K562 (cell line): ENCODE results near the gene UQCR11. TPM values are rescaled to one million over a fixed set of nuclear protein-coding genes. Genes with fewer than 3 reads are reported as not detected.

Experiments used
- ESRRB ChIP-seq: fragments of 250-450 bp; sonication (Bioruptor Pico); IDR thresholded peaks from 2 replicates; pipeline ENCODE4 v1.5.0; 2020; ENCODE audit warnings: mild to moderate bottlenecking, moderate library complexity, borderline replicate concordance
- FOXJ3 ChIP-seq: sonication (generic); formaldehyde crosslinking; IDR thresholded peaks from 2 replicates; pipeline ENCODE4 v1.4.0; 2020; ENCODE audit warnings: mild to moderate bottlenecking, missing genetic modification reagents
- HNRNPL ChIP-seq: fragments of 200-400 bp; formaldehyde crosslinking; IDR thresholded peaks from 2 replicates; pipeline ENCODE4 v1.6.1; 2017; ENCODE audit warnings: low read depth, mild to moderate bottlenecking, low read length
- ILF3 ChIP-seq: fragments of 450-650 bp; IDR thresholded peaks from 2 replicates; pipeline ENCODE4 v1.6.1; 2018; ENCODE audit warnings: antibody characterized with exemption, mild to moderate bottlenecking, moderate library complexity, borderline replicate concordance
- NBN ChIP-seq: fragments of 450-650 bp; IDR thresholded peaks from 2 replicates; pipeline ENCODE4 v1.6.1; 2016; ENCODE audit warnings: low read depth, mild to moderate bottlenecking
- NR2C2 ChIP-seq, 2 experiments: fragments of 200-800 bp in 1 of 2; sonication (Bioruptor generic) in 1 of 2; sonication (generic) in 1 of 2; formaldehyde crosslinking in 1 of 2; IDR thresholded peaks; 2 replicates each; pipeline versions ENCODE4 v1.6.1 to v1.8.0; 2016 to 2022; ENCODE audit warnings: mild to moderate bottlenecking in 1 of 2, missing compliant biosample characterization in 1 of 2, missing genetic modification characterization in 1 of 2, missing genetic modification reagents in 1 of 2
- NRF1 ChIP-seq, 2 experiments: fragments of 450-650 bp; IDR thresholded peaks in 1 of 2; conservative IDR thresholded peaks in 1 of 2; 2 replicates each; pipeline ENCODE4 v1.6.1; 2014; ENCODE audit warnings: mild to moderate bottlenecking in 2 of 2
- SIN3A ChIP-seq, 2 experiments: fragments of 150-350 bp in 1 of 2; IDR thresholded peaks; 2 replicates each; pipeline ENCODE4 v1.6.1; 2011 to 2016; ENCODE audit warnings: borderline replicate concordance in 2 of 2, low read depth in 2 of 2, low read length in 2 of 2, mild to moderate bottlenecking in 2 of 2, moderate library complexity in 2 of 2; ENCODE audit not compliant: control insufficient read depth in 1 of 2
- SPI1 ChIP-seq: IDR thresholded peaks from 2 replicates; pipeline ENCODE4 v1.6.1; 2011; ENCODE audit warnings: low read depth, low read length, control low read depth, borderline replicate concordance
- STAG1 ChIP-seq: sonication (generic); formaldehyde crosslinking; IDR thresholded peaks from 2 replicates; pipeline ENCODE4 v1.5.0; 2020; ENCODE audit warnings: missing genetic modification reagents, borderline replicate concordance
- TAF15 ChIP-seq: fragments of 200-400 bp; formaldehyde crosslinking; IDR thresholded peaks from 2 replicates; pipeline ENCODE4 v1.6.1; 2017; ENCODE audit warnings: mild to moderate bottlenecking, low read depth, low read length, moderate library complexity
- polyA plus RNA-seq, 8 experiments: library from polyadenylated mRNA; depleted of rRNA in 4 of 8; stranded (reverse) in 5 of 8; unstranded in 3 of 8; fragments of >200 nt; fragmentation: Nextera tagmentation in 2 of 8; fragmentation: Illumina TruSeq in 1 of 8; extraction: Ambion mirVana in 2 of 8; extraction: Trizol in 1 of 8; gene quantifications; 2 replicates each; pipeline versions ENCODE4 v1.2.1 to v1.2.3, GENCODE V29; 2011 to 2014; ENCODE audit warnings: inconsistent platforms in 1 of 8, missing spikeins in 1 of 8
- total RNA-seq, 7 experiments: library from RNA; depleted of rRNA in 6 of 7; stranded (reverse); fragments of >200 nt in 6 of 7; fragmentation: Illumina TruSeq in 2 of 7; extraction: Trizol in 2 of 7; gene quantifications; 2 replicates each; pipeline versions ENCODE4 v1.2.1 to v1.2.3, GENCODE V29; 2011 to 2021; ENCODE audit warnings: low replicate concordance in 1 of 7
- TF ChIP-seq, protein P1 (sequence below): sonication (generic); formaldehyde crosslinking; IDR thresholded peaks from 2 replicates; pipeline ENCODE4 v1.8.0; 2022; ENCODE audit warnings: mild to moderate bottlenecking, missing genetic modification reagents
- TF ChIP-seq, protein P2 (sequence below): fragments of 450-650 bp; IDR thresholded peaks from 2 replicates; pipeline ENCODE4 v1.7.1; 2018; ENCODE audit warnings: mild to moderate bottlenecking, low read depth; ENCODE audit not compliant: partially characterized antibody
- TF ChIP-seq, protein P3 (sequence below): fragments of 200-800 bp; sonication (Bioruptor generic); IDR thresholded peaks from 2 replicates; pipeline ENCODE4 v1.6.1; 2017; ENCODE audit warnings: missing genetic modification characterization, missing compliant biosample characterization
- TF ChIP-seq, protein P4 (sequence below): fragments of 450-650 bp; formaldehyde crosslinking; IDR thresholded peaks from 2 replicates; pipeline ENCODE4 v1.4.0; 2020; ENCODE audit warnings: mild to moderate bottlenecking

UQCR11 gene
- total and polyA plus RNA-seq, 9 of the 15 experiments (the other 6 are each of a cell fraction or from before 2014, with no cell fraction given) = 57.6 to 394 (median 259) TPM

DNA sequence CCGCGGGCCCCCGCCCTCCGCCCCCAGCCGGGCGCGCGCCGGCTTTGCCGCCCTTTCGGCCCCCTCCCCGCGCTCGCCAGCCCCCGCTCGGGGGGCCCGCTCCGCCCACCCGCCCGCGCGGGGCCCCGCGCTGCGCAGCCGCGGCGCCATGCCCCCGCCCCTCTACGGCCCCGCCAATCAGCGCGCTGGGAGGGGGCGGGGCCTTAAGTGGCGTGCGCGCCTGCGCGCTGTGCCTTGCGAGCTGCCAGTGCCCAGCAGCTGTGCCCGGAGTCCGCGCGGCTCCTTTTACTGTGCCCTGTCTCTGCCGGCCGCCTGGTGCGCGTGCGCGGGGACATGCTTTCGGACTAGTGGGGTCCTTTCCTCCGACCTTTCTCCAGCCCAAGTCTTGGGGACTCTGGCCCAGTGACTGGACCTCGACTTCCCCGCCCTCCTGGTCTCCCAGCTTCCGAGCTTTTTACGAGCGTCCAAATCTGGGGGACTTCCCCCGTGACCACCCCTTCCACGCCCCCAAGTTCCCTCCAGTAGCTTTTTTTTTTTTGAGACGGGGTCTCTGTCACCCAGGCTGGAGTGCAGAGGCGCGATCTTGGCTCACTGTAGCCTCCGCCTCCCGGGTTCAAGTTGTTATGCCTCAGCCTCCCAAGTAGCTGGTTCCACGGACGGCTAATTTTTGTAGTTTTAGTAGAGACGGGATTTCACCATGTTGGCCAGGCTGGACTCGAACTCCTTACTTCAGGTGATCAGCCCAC, 12.3 kb downstream of the UQCR11 start, which contains the start of gene MBD3 (continued):
- TF ChIP-seq, protein P1, sequence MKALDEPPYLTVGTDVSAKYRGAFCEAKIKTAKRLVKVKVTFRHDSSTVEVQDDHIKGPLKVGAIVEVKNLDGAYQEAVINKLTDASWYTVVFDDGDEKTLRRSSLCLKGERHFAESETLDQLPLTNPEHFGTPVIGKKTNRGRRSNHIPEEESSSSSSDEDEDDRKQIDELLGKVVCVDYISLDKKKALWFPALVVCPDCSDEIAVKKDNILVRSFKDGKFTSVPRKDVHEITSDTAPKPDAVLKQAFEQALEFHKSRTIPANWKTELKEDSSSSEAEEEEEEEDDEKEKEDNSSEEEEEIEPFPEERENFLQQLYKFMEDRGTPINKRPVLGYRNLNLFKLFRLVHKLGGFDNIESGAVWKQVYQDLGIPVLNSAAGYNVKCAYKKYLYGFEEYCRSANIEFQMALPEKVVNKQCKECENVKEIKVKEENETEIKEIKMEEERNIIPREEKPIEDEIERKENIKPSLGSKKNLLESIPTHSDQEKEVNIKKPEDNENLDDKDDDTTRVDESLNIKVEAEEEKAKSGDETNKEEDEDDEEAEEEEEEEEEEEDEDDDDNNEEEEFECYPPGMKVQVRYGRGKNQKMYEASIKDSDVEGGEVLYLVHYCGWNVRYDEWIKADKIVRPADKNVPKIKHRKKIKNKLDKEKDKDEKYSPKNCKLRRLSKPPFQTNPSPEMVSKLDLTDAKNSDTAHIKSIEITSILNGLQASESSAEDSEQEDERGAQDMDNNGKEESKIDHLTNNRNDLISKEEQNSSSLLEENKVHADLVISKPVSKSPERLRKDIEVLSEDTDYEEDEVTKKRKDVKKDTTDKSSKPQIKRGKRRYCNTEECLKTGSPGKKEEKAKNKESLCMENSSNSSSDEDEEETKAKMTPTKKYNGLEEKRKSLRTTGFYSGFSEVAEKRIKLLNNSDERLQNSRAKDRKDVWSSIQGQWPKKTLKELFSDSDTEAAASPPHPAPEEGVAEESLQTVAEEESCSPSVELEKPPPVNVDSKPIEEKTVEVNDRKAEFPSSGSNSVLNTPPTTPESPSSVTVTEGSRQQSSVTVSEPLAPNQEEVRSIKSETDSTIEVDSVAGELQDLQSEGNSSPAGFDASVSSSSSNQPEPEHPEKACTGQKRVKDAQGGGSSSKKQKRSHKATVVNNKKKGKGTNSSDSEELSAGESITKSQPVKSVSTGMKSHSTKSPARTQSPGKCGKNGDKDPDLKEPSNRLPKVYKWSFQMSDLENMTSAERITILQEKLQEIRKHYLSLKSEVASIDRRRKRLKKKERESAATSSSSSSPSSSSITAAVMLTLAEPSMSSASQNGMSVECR = 0 out of 2 replicates have a peak, but pooled peaks have one; percentile 18
- peak; percentile 72; the same call in 1 of the 2 replicates for TF ChIP-seq HNRNPL
- TF ChIP-seq NBN = no peak
- TF ChIP-seq NR2C2 (CRISPR knock-in tag; IDR thresholded peaks at IDR 0.05) = no peak
- no peak; the same call in 1 of the 2 replicates for TF ChIP-seq NR2C2 (tag; IDR thresholded peaks at IDR 0.05)
- TF ChIP-seq TAF15 = no peak
- TF ChIP-seq, protein P2, sequence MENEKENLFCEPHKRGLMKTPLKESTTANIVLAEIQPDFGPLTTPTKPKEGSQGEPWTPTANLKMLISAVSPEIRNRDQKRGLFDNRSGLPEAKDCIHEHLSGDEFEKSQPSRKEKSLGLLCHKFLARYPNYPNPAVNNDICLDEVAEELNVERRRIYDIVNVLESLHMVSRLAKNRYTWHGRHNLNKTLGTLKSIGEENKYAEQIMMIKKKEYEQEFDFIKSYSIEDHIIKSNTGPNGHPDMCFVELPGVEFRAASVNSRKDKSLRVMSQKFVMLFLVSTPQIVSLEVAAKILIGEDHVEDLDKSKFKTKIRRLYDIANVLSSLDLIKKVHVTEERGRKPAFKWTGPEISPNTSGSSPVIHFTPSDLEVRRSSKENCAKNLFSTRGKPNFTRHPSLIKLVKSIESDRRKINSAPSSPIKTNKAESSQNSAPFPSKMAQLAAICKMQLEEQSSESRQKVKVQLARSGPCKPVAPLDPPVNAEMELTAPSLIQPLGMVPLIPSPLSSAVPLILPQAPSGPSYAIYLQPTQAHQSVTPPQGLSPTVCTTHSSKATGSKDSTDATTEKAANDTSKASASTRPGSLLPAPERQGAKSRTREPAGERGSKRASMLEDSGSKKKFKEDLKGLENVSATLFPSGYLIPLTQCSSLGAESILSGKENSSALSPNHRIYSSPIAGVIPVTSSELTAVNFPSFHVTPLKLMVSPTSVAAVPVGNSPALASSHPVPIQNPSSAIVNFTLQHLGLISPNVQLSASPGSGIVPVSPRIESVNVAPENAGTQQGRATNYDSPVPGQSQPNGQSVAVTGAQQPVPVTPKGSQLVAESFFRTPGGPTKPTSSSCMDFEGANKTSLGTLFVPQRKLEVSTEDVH = no peak
- no peak for TF ChIP-seq FOXJ3 (CRISPR knock-in tag)
- TF ChIP-seq, protein P3, sequence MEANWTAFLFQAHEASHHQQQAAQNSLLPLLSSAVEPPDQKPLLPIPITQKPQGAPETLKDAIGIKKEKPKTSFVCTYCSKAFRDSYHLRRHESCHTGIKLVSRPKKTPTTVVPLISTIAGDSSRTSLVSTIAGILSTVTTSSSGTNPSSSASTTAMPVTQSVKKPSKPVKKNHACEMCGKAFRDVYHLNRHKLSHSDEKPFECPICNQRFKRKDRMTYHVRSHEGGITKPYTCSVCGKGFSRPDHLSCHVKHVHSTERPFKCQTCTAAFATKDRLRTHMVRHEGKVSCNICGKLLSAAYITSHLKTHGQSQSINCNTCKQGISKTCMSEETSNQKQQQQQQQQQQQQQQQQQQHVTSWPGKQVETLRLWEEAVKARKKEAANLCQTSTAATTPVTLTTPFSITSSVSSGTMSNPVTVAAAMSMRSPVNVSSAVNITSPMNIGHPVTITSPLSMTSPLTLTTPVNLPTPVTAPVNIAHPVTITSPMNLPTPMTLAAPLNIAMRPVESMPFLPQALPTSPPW = peak; percentile 98
- no peak for TF ChIP-seq STAG1 (CRISPR knock-in tag)
- peak; percentile 92 for TF ChIP-seq NRF1 (conservative IDR thresholded peaks at IDR 0.05 in 1 of 2, IDR thresholded peaks at IDR 0.05 in 1 of 2)
- no peak for TF ChIP-seq SPI1
- no peak for TF ChIP-seq SIN3A (IDR thresholded peaks at IDR 0.05; ENCODE audit: borderline replicate concordance in 2 of 2, control insufficient read depth in 1 of 2, low read depth in 2 of 2, low read length in 2 of 2)
- TF ChIP-seq, protein P4, sequence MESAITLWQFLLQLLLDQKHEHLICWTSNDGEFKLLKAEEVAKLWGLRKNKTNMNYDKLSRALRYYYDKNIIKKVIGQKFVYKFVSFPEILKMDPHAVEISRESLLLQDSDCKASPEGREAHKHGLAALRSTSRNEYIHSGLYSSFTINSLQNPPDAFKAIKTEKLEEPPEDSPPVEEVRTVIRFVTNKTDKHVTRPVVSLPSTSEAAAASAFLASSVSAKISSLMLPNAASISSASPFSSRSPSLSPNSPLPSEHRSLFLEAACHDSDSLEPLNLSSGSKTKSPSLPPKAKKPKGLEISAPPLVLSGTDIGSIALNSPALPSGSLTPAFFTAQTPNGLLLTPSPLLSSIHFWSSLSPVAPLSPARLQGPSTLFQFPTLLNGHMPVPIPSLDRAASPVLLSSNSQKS = no peak
- TF ChIP-seq ESRRB (CRISPR knock-in tag) = no peak
- no peak for TF ChIP-seq ILF3
